HFF-Myc (cell line): ENCODE data around the gene RNF145.
"Not testable (repeated sequence)": the region's sequence is repeated elsewhere in the genome, so short reads cannot be mapped to it uniquely, and the experiment has no call there.

ENCODE experiments used
- DNase-seq: peaks from one replicate; pipeline ENCODE4 v3.0.0-alpha.2; 2011; ENCODE audit warnings: low read depth; ENCODE audit errors: extremely low read depth
- H3K4me3 ChIP-seq: replicated peaks from 2 replicates; pipeline ENCODE4 v1.5.1; 2011; ENCODE audit warnings: low read depth, mild to moderate bottlenecking, control low read depth, low read length
- CTCF ChIP-seq: IDR thresholded peaks from 2 replicates; pipeline ENCODE4 v1.5.1; 2012; ENCODE audit warnings: mild to moderate bottlenecking, low read depth, low read length, control low read depth; ENCODE audit errors: missing control alignments

RNF145 gene

GRCh38 chr5:159163701-159164046 is 45.7 kb downstream of the RNF145 start:
- H3K4me3 ChIP-seq, result no peak overlapping the region
- DNase-seq, result no peak
- no peak for TF ChIP-seq CTCF

DNA sequence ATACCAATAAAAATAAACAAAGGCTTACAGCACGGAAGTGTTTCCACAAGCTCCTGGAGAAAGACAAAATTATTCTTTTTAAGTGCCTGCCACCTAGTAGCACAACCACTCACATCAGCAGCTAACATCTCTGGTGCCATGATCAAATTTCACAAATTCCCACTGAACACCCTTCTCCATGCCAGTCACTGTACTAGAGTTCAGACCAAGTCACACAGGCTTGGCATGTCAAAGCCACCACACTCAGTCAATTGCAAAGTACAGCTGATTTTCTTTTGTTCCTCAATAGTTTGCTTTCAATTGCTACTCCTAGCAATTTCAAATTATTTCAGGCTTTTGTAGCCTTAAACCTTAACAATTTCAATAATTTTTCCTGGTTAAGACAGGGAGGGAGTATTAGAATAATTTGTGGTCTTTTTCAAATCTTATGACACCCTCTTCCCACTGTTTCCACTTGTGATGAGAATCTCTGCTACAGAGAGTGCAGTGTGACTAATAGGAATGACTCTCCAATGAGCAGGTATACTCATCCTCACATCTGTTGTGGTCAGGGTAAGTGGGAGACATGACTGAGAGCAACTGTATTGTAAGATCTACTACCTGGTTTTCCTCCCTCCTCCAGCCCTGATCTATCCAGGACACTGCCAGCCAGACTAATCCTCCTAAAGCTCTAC is 46.2 kb downstream of the RNF145 start:
- peak; percentile 67 for DNase-seq
- no peak for TF ChIP-seq CTCF
- no peak overlapping the region for H3K4me3 ChIP-seq

- DNase-seq, result no peak
- TF ChIP-seq CTCF, result no peak
- H3K4me3 ChIP-seq, result no peak overlapping the region
Observed at GRCh38 chr5:159161361-159162214, 47.8 kb downstream of the RNF145 start.

- not testable (repeated sequence) for DNase-seq
Observed at GRCh38 chr5:159158553-159159091, 50.7 kb downstream of the RNF145 start.

GRCh38 chr5:159157552-159157951 is 51.8 kb downstream of the RNF145 start:
- TF ChIP-seq CTCF, result no peak
- DNase-seq, result no peak
- no peak overlapping the region for H3K4me3 ChIP-seq

More at GRCh38 chr5:159158553-159159091, 50.7 kb downstream of the RNF145 start:
- not testable (repeated sequence) for H3K4me3 ChIP-seq

GRCh38 chr5:159156426-159157238 is 52.7 kb downstream of the RNF145 start:
- peak; percentile 67 for DNase-seq
- TF ChIP-seq CTCF, result peak; percentile 79
- no peak overlapping the region for H3K4me3 ChIP-seq
